ENCODE data around the gene PINLYP.

- TF ChIP-seq SUZ12 (IDR thresholded peaks at IDR 0.05; ENCODE audit: extremely low read depth, insufficient read depth, insufficient read length), result no peak
- TF ChIP-seq ZNF274 (IDR thresholded peaks at IDR 0.05; ENCODE audit: low read depth, low read length), result no peak
- no peak for TF ChIP-seq YY1 (IDR thresholded peaks at IDR 0.05; ENCODE audit: insufficient read depth, insufficient read length)
Observed at GRCh38 chr19:43582495-43582894, 6.9 kb downstream of the PINLYP start.
